Activated naive CD8-positive, alpha-beta T cell (primary cell): ENCODE measurements around the gene SIK1.
"Not testable (repeated sequence)": the region's sequence is repeated elsewhere in the genome, so short reads cannot be mapped to it uniquely, and the experiment has no call there.

Experiments used
- H3K27ac Mint-ChIP-seq: one replicate; pipeline ENCODE4 v1.8.0; 2021; ENCODE audit warnings: mixed read lengths
- H3K27me3 Mint-ChIP-seq: one replicate; pipeline ENCODE4 v1.8.0; 2021; ENCODE audit warnings: mixed read lengths
- H3K36me3 Mint-ChIP-seq: one replicate; pipeline ENCODE4 v1.8.0; 2021; ENCODE audit warnings: mixed read lengths
- H3K4me1 Mint-ChIP-seq: one replicate; pipeline ENCODE4 v1.8.0; 2021; ENCODE audit warnings: low read depth, mixed read lengths
- H3K4me3 Mint-ChIP-seq: one replicate; pipeline ENCODE4 v1.8.0; 2021; ENCODE audit warnings: mild to moderate bottlenecking, mixed read lengths
- H3K9me3 Mint-ChIP-seq: one replicate; pipeline ENCODE4 v1.8.0; 2021; ENCODE audit warnings: low read depth, mixed read lengths

Gene SIK1

GRCh38 chr21:43426404-43427241 lies at the start of gene SIK1:
Gene SIK1, minus strand, starts transcription at chr21:43427131. Its CDS starts 953 bp downstream, at chr21:43426178.
- not testable (repeated sequence) for H3K4me3 Mint-ChIP-seq, H3K27ac Mint-ChIP-seq, H3K27me3 Mint-ChIP-seq, H3K36me3 Mint-ChIP-seq, H3K4me1 Mint-ChIP-seq, H3K9me3 Mint-ChIP-seq

- not testable (repeated sequence) for H3K27me3 Mint-ChIP-seq, H3K4me1 Mint-ChIP-seq, H3K9me3 Mint-ChIP-seq, H3K36me3 Mint-ChIP-seq, H3K4me3 Mint-ChIP-seq, H3K27ac Mint-ChIP-seq
Measured at GRCh38 chr21:43471597-43472242, 44.8 kb upstream of the SIK1 start.

- not testable (repeated sequence) for H3K4me3 Mint-ChIP-seq, H3K27ac Mint-ChIP-seq, H3K4me1 Mint-ChIP-seq, H3K36me3 Mint-ChIP-seq, H3K9me3 Mint-ChIP-seq, H3K27me3 Mint-ChIP-seq
Measured at GRCh38 chr21:43469719-43470458, 43.0 kb upstream of the SIK1 start.

- Mint-ChIP-seq H3K4me1 (no peaks in the 10 kb centered on the region), H3K27ac (no peak overlapping the region), H3K4me3 (no peak overlapping the region)
Measured at GRCh38 chr21:43467785-43468184, 40.9 kb upstream of the SIK1 start.

DNA sequence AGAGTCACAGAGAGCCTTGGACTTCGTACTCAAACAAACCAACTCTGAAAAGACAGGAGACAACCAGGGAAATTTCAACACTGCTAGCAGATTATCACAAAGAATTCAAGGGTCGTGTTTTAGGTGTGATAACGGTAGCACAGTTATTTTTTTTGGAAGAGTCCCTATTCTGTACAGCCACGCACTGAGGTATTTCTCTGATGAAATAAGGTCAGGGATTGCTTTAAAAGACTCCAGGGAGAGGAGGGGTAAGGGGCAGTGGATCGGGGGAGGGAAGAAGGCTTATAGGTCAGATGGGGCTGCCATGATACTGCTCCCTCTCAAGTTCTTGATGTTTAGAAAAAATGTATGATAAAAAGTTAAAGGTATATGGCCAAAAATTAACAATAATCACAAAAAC lies 38.2 kb upstream of the SIK1 start:
- H3K4me1 Mint-ChIP-seq, H3K27ac Mint-ChIP-seq, H3K36me3 Mint-ChIP-seq, H3K4me3 Mint-ChIP-seq, H3K27me3 Mint-ChIP-seq, H3K9me3 Mint-ChIP-seq: not testable (repeated sequence)

More at GRCh38 chr21:43467785-43468184, 40.9 kb upstream of the SIK1 start:
- no peaks in the 10 kb centered on the region for H3K27me3 Mint-ChIP-seq
- no peaks in the 10 kb centered on the region for H3K9me3 Mint-ChIP-seq
- no peaks in the 10 kb centered on the region for H3K36me3 Mint-ChIP-seq

DNA sequence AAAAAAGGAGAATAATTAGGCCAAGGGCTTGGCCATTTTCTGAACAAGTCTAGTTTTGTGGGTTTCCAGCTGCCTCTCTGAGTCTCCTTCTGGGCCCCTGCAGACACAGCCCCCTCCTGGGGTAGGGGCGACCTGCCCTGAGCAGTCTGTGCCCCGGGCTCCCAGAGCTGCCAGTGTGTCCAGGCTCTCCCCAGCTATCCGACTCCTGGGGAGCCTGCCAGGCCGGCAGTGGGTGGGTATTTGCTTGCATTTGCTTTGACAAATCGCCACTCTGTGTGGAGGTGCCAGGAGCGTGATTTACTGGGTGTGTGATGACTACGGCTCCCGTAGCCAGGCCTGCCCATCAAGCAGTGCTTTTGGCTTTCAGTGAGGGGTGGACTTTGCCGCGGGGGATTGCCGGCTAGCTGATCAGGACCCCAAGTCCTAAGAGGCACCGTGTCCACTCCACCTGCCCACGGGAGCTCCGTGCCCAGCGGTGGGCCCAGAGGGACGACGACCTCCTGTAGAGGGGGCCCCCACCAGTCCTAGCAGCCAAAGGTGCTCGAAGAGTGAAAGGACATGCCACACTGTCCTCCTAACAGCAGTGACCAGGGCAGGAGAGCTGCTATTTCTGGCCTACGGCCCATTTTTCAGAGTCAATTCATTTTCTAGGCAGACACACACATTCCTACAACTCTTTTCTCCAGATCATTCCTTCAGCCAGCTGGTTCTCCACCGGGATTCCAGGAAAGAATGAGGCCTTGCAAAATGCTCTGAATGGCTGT lies 36.7 kb upstream of the SIK1 start:
- H3K27me3 Mint-ChIP-seq, H3K4me1 Mint-ChIP-seq, H3K27ac Mint-ChIP-seq, H3K36me3 Mint-ChIP-seq, H3K4me3 Mint-ChIP-seq, H3K9me3 Mint-ChIP-seq: not testable (repeated sequence)

GRCh38 chr21:43462932-43463331 lies 36.0 kb upstream of the SIK1 start:
- H3K27ac Mint-ChIP-seq, H3K4me3 Mint-ChIP-seq, H3K4me1 Mint-ChIP-seq, H3K27me3 Mint-ChIP-seq, H3K36me3 Mint-ChIP-seq, H3K9me3 Mint-ChIP-seq: not testable (repeated sequence)

DNA sequence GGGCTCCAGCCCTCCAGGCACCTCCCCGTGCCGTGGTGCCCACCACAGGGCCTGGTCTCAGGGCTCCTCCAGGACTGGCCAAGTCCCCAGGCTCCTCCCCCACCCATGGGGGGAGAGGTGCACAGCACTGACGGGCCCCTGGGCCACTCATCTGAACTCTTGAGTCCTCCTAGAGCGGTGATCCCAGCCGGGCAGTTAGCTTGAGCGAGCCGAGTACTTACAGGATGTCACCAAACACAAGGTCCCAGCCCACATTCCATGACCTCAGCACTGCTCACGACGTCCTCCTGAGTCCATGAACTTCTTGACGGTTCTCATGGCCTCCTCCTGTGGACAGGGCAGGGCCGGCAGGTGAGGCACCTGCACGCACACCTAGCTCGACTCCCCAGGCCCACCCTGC lies 33.5 kb upstream of the SIK1 start:
- H3K9me3 Mint-ChIP-seq, H3K4me1 Mint-ChIP-seq, H3K27me3 Mint-ChIP-seq, H3K4me3 Mint-ChIP-seq, H3K36me3 Mint-ChIP-seq, H3K27ac Mint-ChIP-seq: not testable (repeated sequence)

- H3K4me1 Mint-ChIP-seq, H3K4me3 Mint-ChIP-seq, H3K27ac Mint-ChIP-seq, H3K36me3 Mint-ChIP-seq, H3K27me3 Mint-ChIP-seq, H3K9me3 Mint-ChIP-seq: not testable (repeated sequence)
Measured at GRCh38 chr21:43458995-43459394, 32.1 kb upstream of the SIK1 start.

DNA sequence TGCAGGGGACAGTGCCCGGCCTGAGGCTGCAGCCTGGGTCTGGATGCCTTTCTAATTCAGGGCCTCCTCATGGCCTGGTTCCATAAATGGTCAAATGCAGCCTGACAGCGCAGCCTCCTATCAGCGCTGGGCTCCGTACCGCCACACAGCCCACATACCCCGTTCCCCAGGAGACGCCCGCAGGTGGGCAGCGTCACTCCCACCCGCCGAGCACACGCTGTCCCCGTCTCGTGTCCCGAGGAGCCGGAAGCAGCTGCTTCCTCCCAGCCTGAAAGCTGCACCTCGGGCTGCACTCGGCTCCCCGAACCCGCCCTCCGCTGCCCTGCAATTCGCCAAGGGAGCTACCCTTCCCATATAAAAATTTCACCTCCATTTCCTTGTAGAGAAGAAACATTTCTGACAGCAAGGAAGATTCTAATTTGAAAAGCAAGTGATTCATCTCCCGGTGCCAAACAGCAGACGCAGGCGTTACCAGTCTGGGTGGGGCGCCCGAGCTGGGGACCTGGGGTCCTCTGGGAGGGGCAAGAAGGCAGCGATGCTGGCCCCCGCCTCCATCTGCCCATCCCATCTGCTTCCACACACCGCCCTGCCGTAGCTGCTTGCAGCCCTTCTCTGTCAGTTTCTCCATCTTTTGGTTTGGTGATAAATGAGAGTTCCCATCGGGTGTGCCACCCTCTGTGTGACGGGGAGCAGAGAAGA lies 29.8 kb upstream of the SIK1 start:
- not testable (repeated sequence) for H3K4me3 Mint-ChIP-seq, H3K27me3 Mint-ChIP-seq, H3K36me3 Mint-ChIP-seq, H3K9me3 Mint-ChIP-seq, H3K27ac Mint-ChIP-seq, H3K4me1 Mint-ChIP-seq

DNA sequence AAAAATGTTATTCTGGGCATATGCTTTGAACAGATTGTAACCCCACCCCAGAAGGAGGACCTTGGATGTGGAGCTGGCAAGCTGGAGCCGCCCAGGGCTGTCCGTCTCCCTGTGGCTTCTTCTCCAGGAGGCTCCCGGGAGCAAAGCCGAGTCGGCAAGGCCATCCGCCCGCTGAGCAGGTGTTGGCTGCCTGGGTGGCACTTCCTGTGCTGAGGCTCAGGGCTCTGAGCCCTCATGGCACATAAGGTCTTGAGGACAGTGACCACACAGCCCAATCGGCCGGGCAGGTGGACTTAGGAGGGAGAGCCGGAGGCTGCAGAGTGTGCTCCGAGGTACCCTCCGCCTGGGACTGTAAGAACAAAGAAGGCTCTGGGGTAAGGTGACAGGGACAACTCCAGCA lies 28.8 kb upstream of the SIK1 start:
- H3K36me3 Mint-ChIP-seq, H3K27me3 Mint-ChIP-seq, H3K9me3 Mint-ChIP-seq, H3K4me1 Mint-ChIP-seq, H3K4me3 Mint-ChIP-seq, H3K27ac Mint-ChIP-seq: not testable (repeated sequence)

DNA sequence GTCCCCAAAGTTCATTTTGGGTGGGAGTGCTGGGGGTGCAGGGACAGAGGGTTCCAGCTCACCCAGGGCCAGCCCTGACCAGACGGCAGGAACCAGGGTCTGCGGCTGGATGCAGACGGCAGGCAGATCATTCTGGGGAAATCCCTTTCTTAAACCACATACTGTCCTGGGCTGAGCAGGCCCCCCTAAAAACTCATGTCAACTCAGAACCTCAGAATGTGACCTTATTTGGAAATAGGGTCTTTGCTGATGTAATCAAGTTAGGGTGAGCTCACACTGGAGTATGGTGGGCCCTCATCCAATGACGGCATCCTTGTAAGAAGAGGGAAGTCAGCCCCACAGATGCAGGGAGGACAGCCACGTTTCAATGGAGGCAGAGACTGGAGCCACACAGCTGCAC lies 27.2 kb upstream of the SIK1 start:
- H3K4me1 Mint-ChIP-seq, H3K4me3 Mint-ChIP-seq, H3K27me3 Mint-ChIP-seq, H3K27ac Mint-ChIP-seq, H3K36me3 Mint-ChIP-seq, H3K9me3 Mint-ChIP-seq: not testable (repeated sequence)

GRCh38 chr21:43451850-43452249 lies 24.9 kb upstream of the SIK1 start:
- H3K4me3 Mint-ChIP-seq, H3K9me3 Mint-ChIP-seq, H3K36me3 Mint-ChIP-seq, H3K4me1 Mint-ChIP-seq, H3K27ac Mint-ChIP-seq, H3K27me3 Mint-ChIP-seq: not testable (repeated sequence)

GRCh38 chr21:43450287-43450686 lies 23.4 kb upstream of the SIK1 start:
- not testable (repeated sequence) for H3K4me1 Mint-ChIP-seq, H3K36me3 Mint-ChIP-seq, H3K27me3 Mint-ChIP-seq, H3K4me3 Mint-ChIP-seq, H3K27ac Mint-ChIP-seq, H3K9me3 Mint-ChIP-seq
